Hepatic stellate cell (primary cell): ENCODE measurements around the gene CFAP73.

Source experiments
- DNase-seq: peaks from one replicate; pipeline ENCODE4 v3.0.0; 2011; ENCODE audit warnings: low spot score

The CFAP73 gene

DNA sequence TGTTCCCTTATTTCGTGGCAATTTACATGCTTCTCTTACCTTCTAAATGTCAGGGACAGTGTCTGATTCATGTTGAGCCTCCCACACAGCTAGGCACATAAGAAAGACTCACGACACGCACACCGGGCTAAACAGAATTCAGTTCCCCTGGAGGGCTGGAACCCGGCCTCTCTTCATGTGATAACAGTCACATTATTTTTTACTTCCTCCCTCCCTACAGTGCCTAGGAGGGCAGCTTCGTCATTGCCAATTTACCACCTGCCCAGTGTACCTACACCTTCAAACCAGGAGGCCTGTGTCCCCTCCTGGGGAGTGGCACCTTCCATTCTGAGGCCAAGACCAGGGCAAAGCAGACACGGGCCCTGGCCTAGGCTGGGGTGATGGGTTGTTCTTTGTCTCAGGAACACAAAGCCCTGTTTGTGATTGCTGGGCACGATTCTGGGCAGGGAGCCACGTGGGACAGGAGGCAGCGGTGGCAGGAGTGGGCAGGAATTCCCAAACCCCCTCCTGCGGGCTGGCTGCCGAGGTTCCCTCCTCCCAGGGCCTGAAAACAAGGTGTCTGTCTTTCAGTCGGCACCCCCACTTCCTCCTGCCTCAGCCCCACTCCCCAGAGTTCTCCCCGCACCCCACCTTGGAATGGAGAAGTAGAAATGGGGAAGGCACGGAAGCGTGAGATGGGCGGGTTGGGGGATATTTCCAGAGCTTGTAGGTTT, 7.2 kb upstream of the CFAP73 start:
- no peak for DNase-seq

DNA sequence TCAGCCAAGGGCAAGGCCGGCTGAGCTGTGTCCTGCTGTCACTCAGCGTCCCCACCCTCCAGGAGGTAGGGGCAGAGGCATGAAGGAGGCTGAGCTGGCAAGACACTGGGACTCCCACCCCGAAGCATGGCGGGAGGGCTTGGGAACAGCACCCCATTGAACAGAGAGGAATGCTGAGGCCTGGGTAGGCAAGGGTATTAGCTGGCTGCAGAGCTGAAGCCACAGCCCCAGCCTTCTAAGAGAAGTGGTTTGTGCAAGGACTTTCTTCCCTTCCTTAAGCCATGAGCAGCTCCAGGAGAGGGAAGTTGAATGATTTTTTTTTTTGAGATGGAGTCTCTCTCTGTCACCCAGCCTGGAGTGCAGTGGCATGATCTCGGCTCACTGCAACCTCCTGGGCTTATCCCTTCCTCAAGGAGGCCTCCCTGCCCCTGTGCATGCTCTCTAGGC, 6.6 kb upstream of the CFAP73 start:
- DNase-seq = no peak

DNA sequence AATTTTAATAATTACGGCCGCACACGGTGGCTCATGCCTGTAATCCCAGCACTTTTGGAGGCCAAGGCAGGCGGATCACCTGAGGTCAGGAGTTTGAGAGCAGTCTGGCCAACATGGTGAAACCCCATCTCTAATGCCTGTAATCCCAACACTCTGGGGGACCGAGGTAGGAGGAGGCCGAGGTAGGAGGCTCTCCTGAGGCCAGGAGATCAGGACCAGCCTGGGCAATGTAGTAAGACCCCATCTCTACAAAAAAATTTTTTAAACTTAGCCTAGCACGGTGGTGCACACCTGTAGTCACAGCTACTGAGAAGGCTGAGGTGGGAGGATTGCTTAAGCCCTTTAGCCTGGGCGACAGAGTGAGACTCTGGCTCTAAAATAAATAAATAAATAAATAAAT, 5.6 kb upstream of the CFAP73 start:
- DNase-seq = no peak

DNA sequence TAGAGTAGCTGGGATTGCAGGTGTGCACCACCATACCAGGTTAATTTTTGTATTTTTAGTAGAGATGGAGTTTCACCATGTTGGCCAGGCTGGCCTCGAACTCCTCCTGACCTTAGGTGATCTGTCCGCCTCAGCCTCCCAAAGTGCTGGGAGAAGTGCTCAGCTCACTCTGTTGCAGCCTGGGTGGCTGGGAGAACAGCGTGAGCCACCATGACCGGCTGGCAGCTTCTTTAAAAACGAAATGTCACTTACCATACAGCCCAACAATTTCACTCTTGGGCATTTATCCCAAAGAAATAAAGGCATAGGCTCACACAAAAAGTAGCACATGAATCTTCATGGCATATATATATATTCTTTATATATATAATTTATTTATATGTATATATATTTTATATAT, 4.7 kb upstream of the CFAP73 start:
- DNase-seq = no peak

DNA sequence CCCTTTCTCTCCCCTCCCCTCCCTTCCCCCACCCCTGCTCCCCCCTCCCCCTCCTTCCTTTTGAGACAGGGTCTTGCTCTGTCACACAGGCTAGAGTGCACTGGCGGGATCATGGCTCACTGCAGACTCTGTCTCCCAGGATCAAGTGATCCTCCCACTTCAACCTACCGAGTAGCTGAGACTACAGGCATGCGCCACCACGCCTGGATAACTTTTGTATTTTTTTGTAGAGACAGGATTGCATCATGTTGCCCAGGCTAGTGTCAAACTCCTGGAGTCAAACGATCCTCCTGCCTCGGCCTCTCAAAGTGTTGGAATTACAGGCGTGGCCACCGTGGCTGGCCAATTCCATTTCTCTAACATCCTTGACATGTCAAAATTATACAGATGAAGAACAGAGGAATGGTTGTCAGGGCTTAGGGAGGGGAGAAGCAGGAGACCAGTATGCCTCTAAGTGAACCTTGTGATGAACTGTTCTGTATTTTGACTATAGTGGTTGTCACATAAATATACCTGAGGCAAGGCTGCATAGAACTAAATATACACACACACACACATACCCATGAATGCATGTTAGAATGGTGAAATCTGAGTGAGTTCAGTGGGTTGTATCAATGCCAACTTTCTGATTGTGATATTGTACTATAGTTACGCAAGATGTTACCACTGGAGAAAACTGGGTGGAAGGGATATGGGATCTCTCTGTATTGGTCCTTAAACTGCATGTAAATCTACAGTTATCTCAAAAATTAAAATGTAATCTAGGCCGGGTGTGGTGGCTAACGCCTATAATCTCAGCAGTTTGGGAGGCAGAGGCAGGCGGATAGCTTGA, 3.6 kb upstream of the CFAP73 start:
- no peak for DNase-seq

DNA sequence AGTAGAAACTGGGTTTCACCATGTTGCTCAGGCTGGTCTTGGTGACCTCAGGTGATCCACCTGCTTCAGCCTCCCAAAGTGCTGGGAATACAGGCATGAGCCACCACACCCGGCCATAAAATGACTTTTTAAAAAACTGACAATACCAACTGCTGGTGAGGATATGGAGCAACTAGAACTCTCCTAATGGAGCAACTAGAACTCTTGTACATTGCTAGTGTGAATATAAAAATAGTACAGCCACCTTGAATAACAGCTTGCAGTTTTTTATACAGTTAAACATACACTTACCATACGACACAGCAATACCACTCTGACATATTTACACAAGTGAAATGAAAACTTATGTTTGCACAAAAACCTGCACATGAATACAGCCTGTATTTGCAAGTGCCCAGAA, 2.5 kb upstream of the CFAP73 start:
- no peak for DNase-seq

DNA sequence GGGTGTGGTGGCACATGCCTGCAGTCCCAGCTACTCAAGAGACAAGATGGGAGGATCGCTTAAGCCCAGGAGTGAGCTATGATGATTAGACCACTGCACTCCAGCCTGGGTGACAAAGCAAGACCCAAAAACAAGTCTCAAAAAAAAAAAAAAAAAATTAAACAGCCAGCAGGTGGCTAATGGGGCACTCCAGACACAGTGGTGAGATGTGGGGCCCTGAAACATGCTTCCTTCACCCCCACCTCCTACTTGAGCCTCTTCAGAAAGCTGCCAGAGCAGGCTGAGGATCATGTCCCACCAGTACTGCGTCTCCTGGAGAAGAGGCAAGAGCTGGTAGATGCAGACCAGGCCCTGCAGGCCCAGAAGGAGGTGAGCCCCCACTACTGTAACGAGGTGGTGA, 2.1 kb downstream of the CFAP73 start:
- no peak for DNase-seq

DNA sequence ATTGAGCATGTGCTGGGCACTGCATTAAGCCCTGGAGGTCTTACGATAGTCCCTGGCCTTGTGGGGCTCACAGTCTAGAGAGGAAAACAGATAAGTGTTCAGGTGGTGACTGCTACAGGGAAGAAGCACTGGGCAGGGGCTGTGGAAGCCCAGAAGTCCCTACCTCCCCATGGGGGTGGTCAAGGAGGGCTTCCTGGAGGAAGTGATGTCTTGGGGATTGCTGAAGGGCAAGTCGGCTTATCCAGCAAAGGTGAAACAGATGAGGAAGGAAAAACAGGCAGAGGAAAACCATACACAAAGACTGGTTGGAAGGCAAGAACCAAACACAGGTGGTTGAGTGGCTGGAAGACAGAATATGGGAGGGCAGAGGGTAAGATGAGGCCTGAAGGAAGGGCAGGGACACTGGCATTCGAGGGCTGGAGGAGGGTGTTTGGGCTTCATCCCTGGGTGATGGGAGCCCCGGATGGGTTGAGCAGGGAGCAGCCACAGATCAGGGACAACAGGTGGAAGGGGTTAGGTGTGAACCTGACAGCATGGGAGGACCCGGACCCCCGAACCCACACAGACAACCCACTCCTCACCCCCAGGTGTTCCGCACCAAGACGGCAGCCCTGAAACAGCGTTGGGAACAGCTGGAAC, 2.8 kb downstream of the CFAP73 start:
- DNase-seq = no peak

DNA sequence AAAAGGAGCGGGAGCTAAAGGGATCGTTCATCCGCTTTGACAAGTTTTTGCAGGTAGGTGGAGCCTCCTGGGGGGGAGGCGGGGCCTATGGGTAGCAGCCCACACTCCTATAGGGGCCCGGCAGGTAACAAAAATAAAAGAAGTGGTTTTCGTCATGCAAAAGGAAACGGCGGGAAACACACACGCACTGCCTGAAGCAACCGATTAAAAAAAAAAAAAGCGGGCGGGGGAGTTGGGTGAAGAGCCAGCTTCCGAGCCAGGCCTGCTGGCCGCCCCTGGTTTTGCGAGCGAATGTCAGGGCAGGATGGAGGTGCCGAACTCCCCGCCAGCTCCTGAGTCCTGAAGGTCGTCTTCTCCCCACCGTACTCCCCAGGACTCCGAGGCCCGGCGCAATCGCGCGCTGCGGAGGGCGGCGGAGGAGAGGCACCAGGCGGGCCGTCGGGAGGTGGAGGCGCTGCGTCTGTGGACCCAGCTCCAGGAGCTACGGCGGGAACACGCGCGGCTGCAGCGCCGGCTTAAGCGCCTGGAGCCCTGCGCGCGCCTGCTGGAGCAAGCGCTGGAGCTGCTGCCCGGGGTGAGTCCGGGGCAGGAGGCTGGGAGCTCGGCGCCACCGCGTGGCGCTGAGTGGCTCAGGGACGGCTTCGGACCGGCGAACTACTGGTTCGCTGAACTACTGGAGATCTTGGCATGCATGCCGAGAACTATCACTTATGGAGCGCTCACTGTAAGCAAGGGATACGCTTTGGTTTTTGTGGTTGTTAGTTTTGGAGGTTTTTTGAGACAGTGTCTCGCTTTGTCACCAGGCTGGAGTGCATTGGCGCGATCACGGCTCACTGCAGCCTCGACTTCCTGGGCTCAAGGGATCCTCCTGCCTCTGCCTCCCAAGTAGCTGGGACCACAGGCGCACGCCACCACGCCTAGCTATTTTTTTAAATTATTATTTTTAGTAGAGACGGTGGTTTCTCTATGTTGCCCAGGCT, 3.6 kb downstream of the CFAP73 start:
- peak; percentile 91 for DNase-seq

DNA sequence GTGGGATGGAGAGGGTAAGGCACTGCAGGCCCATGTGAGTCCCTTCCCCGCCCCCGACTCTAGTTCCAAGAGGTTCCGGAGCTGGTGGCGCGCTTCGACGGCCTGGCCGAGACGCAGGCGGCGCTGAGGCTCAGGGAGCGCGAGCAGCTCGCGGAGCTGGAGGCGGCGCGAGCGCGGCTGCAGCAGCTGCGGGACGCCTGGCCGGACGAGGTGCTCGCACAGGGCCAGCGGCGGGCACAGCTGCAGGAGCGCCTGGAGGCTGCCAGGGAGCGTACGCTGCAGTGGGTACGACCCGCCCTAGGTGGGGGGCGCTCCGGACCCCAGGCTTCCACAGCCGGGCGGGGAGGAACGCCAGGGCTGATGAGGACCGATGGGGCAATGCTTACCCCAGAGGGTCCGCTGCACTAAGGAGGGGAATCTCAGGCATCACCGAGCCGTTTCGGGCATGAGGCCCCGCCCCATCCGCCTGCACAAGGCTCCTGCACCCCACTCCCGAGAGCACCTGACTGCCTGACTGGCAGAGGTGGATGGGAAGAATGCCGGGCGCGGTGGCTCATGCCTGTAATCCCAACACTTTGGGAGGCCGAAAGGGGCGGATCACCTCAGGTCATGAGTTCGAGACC, 4.9 kb downstream of the CFAP73 start:
- DNase-seq = peak; percentile 42

DNA sequence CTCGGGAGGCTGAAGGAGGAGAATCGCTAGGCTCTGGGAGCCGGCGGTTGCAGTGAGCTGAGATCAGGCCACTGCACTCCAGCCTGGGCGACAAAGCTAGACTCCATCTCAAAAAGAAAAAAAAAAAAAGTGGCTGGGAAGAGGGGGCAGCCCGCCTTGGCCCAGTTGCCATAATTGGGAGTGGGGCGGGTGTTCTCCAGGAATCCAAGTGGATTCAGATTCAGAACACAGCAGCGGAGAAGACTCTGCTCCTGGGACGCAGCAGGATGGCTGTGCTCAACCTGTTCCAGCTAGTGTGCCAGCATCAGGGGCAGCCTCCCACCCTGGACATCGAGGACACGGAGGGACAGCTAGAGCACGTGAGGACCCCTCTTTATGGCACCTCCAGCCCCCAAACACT, 5.5 kb downstream of the CFAP73 start:
- DNase-seq = no peak

DNA sequence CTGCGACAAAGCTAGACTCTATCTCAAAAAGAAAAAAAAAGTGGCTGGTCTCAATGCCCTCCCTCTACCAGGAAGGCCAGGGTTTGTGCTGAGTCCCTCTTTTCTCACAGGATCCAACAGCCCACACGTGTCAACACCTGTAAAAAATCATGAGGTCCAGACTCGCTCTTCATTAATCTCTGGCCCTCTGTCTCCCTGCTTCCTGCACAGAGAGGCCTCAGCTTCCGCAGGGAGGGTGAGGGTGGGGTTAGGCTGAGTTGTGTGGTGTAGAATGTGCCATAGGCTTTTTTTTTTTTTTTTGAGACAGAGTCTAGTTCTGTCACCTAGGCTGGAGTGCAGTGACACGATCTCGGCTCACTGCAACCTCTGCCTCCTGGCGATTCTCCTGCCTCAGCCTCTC, 6.1 kb downstream of the CFAP73 start:
- DNase-seq = no peak

DNA sequence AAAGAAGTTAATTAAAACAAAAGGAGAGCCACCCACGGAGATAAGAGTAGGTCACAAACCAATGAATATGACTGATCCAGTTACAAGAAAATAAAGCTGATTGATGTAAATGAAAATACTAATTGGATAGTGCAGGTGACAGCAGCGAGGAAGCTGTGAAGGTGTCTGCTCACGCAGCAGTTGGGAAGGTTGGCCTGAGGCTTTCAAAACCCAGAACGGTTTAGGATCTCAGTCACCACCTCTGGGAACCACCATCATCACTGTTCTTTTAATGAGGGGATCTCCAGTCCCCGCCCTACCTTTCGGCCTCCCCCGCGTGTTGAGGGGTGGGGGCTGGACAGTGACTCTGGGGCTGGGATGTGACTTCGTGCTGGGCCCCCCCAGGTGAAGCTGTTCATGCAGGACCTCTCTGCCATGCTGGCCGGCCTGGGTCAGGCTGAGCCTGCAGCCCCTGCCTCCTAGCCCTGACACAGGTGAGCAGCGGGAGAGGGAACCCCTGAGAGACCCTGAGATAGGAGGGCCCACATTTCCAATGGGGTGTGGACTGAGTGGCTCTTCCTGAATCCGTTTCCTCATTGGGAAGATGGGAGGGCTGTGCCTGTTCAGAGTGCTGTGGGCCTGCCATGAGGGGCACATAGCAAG, 7.8 kb downstream of the CFAP73 start:
- no peak for DNase-seq

DNA sequence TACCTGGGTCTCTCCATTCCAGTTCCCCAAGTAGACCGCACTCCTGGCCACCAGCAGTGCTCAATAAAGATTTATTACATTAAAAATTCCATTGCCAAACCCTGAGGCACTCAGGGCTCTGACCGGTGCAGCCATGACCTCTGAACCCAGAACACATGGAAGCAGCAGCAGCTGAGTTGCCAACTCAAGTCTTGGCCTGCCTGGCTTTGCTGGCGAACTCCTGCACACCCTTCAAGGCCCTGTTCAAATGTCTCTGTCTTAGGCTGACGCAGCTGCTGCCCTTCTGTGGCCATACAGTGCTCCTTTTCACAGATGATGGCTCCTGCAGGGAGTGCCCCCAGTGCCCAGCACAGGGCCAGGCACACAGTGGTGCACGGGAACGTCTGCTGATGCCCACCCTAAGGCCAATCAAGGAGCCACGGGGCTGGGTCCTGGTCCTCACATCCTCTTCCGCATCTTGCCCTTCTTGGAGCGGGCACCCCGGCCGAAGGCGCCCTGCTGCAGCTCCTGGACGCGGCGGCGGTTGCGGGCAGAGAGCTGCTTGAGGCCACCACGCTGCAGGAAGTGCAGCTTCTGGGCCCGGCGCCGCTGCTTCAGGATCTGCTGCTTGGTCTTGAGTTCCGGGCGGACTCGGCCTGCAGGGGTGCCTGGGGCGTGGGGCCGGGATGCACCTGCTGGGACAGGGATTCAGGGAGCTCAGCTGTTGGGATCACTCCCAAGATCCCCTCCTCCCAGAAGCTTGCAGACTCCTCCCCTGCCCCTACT, 9.1 kb downstream of the CFAP73 start:
- DNase-seq = no peak

DNA sequence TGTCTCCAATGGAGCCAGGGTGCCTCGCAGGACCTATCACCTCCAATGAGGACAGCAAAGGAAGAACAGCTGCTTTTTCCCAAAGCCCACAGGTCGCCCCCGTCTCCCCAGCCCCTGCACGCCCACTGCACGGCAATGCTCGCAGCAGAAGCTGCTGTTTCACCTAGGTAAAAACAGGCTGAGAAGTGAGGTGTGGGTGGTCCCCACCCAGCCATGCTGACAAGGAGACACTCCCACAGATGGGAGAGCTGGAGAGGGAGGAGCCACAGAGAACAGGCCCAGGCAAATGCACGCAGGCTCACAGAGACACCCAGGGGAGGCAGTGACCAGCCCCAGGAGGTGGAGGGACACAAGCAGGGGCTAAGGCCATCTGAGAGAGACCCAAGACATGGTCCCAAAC, 10.4 kb downstream of the CFAP73 start:
- no peak for DNase-seq

DNA sequence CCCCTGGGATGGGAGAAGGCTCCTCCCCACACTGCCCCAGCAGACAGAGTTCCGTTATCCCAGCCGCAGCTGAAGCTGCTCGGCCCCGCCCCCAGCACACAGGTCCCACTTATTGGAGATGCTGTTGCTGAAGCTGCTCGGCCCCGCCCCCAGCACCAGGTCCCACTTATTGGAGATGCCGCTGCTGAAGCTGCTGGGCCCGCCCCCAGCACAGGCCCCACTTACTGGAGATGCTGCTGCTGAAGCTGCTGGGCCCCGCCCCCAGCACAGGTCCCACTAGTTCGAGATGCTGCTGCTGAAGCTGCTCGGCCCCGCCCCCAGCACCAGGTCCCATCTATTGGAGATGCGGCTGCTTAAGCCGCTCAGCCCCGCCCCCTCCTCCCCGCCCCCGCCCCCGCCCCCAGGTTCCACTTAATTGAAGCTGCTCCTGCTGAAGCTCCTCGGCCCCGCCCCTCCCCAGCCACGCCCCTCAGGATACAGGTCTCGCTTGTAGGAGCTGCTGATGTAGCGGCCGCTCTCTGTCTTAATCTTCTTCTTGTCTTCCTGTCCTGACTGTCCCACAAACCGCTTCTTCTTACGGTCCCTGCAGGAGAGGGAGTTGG, 12.0 kb downstream of the CFAP73 start:
- no peak for DNase-seq

DNA sequence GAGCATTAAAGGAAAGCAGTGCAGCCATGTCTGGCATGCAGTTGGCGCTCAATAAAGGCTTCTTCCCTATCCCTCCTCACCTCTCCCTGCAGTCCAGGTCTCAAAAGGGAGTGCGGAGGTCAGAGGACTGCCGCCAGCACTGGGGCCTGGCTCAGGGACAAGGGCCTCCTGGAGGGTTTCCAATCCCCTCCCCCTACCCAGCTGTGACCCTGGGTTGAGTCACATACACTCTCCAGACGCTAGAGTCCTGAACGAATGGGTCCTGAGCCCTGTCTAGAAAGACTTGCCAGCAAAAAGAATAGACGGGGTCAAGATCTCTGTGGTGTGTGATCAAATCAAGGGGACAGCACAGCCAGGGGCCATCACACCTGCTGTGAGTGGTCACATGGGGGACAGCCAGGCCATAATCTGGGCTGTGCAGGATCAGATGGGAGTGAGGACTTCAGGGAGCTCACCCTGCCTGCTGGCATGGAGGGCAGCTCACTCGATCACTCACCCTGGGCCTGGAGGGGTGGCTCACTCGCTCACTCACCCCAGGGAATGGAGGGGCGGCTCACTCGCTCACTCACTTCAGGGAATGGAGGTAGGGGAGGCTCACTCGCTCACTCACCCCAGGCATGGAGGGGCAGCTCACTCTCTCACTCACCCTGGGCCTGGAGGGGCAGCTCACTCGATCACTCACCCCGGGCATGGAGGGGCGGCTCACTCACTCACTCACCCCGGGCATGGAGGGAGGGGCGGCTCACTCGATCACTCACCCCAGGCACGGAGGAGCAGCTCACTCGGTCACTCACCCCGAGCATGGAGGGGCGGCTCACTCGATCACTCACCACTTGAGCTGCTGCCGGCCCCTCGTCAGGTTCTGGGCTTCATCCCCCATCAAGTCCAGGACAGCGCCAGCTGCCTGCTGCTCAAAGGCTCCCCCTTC, 12.8 kb downstream of the CFAP73 start:
- DNase-seq = peak; percentile 51

DNA sequence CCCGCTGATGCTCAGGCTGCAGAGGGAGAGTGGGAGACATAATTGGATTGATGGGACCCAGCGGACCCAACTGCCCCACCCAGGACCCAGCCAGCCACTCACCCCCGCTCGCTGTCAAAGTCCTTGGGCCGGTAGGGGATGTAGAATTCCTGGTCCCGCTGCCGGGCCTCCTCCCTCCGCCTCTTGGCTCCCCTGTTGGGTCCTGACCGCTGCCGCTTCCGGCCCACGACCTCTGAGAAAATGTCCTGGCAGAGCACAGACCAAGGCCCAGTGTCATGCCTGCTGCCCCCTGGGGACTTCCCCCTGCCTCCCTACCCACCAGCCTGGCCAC, 13.5 kb downstream of the CFAP73 start:
- no peak for DNase-seq

DNA sequence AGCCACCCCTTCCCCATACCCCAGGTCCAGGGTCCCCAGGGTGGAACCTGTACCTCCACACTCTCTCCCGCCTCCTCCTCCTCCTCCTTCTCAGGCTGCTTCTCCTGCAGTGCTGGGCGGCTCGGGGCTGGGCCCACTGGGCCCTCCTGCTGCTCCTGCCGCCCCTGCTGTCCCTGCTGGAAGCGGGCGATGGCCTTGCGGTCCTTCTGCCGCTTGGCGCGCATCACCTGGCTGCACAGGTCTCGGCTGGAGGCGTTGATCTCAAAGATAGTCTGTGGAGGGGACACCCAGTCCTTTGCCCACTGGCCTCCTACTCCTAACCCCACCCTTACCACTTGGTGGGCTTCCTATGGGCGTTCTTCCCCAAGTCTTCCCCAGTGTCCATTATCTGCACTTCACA, 14.5 kb downstream of the CFAP73 start:
- no peak for DNase-seq
